SK-N-SH treated with all-trans-retinoic acid at 6 μM for 48 hours (cell line): ENCODE results near the gene PRKCG.

Source experiments
- ATAC-seq: fragments of 200-7000 bp; cut with Tn5 transposase; 3 replicates; pipeline ENCODE4 v1.9.1; 2020; ENCODE audit warnings: mild to moderate bottlenecking, moderate library complexity
- ARNTL ChIP-seq: fragments of 450-650 bp; formaldehyde crosslinking; IDR thresholded peaks from 2 replicates; pipeline ENCODE4 v1.5.0; 2020; ENCODE audit warnings: low read depth, mild to moderate bottlenecking, moderate library complexity, borderline replicate concordance
- BACH2 ChIP-seq: fragments of 250-450 bp; sonication (Bioruptor Pico); IDR thresholded peaks from 2 replicates; pipeline ENCODE4 v1.9.0; 2021; ENCODE audit warnings: mild to moderate bottlenecking, borderline replicate concordance
- CSDC2 ChIP-seq: fragments of 250-450 bp; sonication (Bioruptor Pico); IDR thresholded peaks from 2 replicates; pipeline ENCODE4 v1.5.0; 2020; ENCODE audit warnings: mild to moderate bottlenecking, moderate library complexity
- ISL1 ChIP-seq: fragments of 250-450 bp; sonication (Bioruptor Pico); IDR thresholded peaks from 2 replicates; pipeline ENCODE4 v2.1.2; 2022; ENCODE audit warnings: mild to moderate bottlenecking, moderate library complexity
- OSR1 ChIP-seq: fragments of 250-450 bp; sonication (Bioruptor Pico); IDR thresholded peaks from 2 replicates; pipeline ENCODE4 v1.8.0; 2022; ENCODE audit warnings: moderate library complexity, mild to moderate bottlenecking, inconsistent platforms
- PPARA ChIP-seq: fragments of 250-450 bp; sonication (Bioruptor Pico); IDR thresholded peaks from 2 replicates; pipeline ENCODE4 v1.5.0; 2020; ENCODE audit warnings: mild to moderate bottlenecking, borderline replicate concordance
- RARB ChIP-seq: fragments of 250-450 bp; sonication (Bioruptor Pico); IDR thresholded peaks from 2 replicates; pipeline ENCODE4 v1.8.0; 2021; ENCODE audit warnings: mild to moderate bottlenecking, moderate library complexity
- SNAI2 ChIP-seq: fragments of 250-450 bp; sonication (Bioruptor Pico); IDR thresholded peaks from 2 replicates; pipeline ENCODE4 v1.5.0; 2020; ENCODE audit warnings: mild to moderate bottlenecking, moderate library complexity
- TCF4 ChIP-seq: fragments of 250-450 bp; sonication (Bioruptor Pico); IDR thresholded peaks from 2 replicates; pipeline ENCODE4 v1.8.0; 2021; ENCODE audit warnings: mild to moderate bottlenecking, moderate library complexity, borderline replicate concordance
- TOX ChIP-seq: fragments of 250-450 bp; sonication (Bioruptor Pico); IDR thresholded peaks from 2 replicates; pipeline ENCODE4 v1.8.0; 2021; ENCODE audit warnings: mild to moderate bottlenecking, moderate library complexity, borderline replicate concordance
- ZC3H10 ChIP-seq: fragments of 250-450 bp; sonication (Bioruptor Pico); IDR thresholded peaks from 2 replicates; pipeline ENCODE4 v1.5.1; 2021; ENCODE audit warnings: mild to moderate bottlenecking, moderate library complexity
- ZFP3 ChIP-seq: fragments of 250-450 bp; sonication (Bioruptor Pico); IDR thresholded peaks from 2 replicates; pipeline ENCODE4 v1.5.0; 2020; ENCODE audit warnings: mild to moderate bottlenecking, moderate library complexity
- ZFP30 ChIP-seq: fragments of 450-650 bp; formaldehyde crosslinking; IDR thresholded peaks from 2 replicates; pipeline ENCODE4 v1.5.0; 2022; ENCODE audit warnings: mild to moderate bottlenecking, moderate library complexity
- ZNF565 ChIP-seq: fragments of 450-650 bp; formaldehyde crosslinking; conservative IDR thresholded peaks from 2 replicates; pipeline ENCODE4 v1.5.0; 2020; ENCODE audit warnings: low read depth, mild to moderate bottlenecking, moderate library complexity
- ZNF70 ChIP-seq: fragments of 450-650 bp; formaldehyde crosslinking; IDR thresholded peaks from 2 replicates; pipeline ENCODE4 v1.5.0; 2020; ENCODE audit warnings: mild to moderate bottlenecking, moderate library complexity
- ZNF8 ChIP-seq: fragments of 450-650 bp; formaldehyde crosslinking; IDR thresholded peaks from 2 replicates; pipeline ENCODE4 v1.5.0; 2020; ENCODE audit warnings: mild to moderate bottlenecking, moderate library complexity
- TF ChIP-seq, protein P1 (sequence below): fragments of 250-450 bp; sonication (Bioruptor Pico); IDR thresholded peaks from 2 replicates; pipeline ENCODE4 v1.8.0; 2020; ENCODE audit warnings: mild to moderate bottlenecking, moderate library complexity, borderline replicate concordance
- TF ChIP-seq, protein P2 (sequence below): fragments of 250-450 bp; sonication (Bioruptor Pico); IDR thresholded peaks from 2 replicates; pipeline ENCODE4 v1.5.1; 2020; ENCODE audit warnings: low read depth, mild to moderate bottlenecking, moderate library complexity
- TF ChIP-seq, protein P3 (sequence below): fragments of 250-450 bp; sonication (Bioruptor Pico); IDR thresholded peaks from 2 replicates; pipeline ENCODE4 v1.5.1; 2021; ENCODE audit warnings: mild to moderate bottlenecking, moderate library complexity

PRKCG gene

DNA sequence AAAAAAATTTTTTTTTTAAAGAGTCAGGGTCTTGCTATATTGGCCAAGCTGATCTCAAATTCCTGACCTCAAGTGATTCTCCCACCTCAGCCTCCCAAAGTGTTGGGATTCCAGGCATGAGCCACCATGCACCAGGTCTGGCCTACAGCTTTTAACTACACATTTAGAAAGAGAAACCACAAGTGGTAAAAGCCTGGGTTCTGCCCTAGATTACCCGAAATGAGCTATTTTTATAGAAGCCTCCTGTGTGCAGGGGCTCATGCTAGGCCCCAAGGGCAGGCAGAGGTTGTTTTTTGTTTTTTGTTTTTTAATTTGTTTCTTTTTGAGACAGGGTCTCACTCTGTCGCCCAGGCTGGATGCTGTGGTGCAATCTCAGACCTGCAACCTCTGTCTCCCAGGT, 28.3 kb upstream of the PRKCG start (continued):
- TF ChIP-seq, protein P1, sequence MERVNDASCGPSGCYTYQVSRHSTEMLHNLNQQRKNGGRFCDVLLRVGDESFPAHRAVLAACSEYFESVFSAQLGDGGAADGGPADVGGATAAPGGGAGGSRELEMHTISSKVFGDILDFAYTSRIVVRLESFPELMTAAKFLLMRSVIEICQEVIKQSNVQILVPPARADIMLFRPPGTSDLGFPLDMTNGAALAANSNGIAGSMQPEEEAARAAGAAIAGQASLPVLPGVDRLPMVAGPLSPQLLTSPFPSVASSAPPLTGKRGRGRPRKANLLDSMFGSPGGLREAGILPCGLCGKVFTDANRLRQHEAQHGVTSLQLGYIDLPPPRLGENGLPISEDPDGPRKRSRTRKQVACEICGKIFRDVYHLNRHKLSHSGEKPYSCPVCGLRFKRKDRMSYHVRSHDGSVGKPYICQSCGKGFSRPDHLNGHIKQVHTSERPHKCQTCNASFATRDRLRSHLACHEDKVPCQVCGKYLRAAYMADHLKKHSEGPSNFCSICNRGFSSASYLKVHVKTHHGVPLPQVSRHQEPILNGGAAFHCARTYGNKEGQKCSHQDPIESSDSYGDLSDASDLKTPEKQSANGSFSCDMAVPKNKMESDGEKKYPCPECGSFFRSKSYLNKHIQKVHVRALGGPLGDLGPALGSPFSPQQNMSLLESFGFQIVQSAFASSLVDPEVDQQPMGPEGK (CRISPR knock-in tag): no peak

DNA sequence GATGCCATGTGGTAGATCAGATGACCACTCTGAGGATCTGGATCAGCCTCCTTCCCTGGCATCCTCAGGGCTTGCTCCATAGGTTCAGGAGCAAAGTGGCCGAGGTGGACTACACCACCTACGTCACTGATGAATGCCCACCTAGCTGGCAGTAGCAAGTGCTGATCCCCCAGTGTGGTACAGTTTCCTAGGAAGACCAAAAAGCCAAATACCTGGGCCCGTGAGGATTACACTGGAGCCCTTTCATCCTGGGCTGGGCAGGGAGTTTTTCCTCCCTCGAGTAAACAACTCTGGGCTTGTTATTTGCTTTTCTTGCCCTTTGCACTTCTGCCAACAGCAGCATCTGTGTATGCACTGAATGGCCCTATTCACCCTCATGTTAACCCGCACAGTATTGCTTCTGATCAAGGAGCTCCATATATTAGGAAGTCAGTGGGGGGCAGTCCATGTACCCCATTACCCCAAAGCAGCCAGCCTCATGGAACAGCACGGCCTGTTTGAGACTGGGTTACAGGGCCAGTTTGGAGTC, 17.6 kb upstream of the PRKCG start:
- no peak for TF ChIP-seq ZFP3 (CRISPR knock-in tag)
- TF ChIP-seq CSDC2: no peak
- TF ChIP-seq RARB (CRISPR knock-in tag): no peak
- TF ChIP-seq OSR1 (CRISPR knock-in tag): no peak
- TF ChIP-seq BACH2 (CRISPR knock-in tag): no peak
- TF ChIP-seq PPARA (CRISPR knock-in tag): no peak
- no peak for ATAC-seq

DNA sequence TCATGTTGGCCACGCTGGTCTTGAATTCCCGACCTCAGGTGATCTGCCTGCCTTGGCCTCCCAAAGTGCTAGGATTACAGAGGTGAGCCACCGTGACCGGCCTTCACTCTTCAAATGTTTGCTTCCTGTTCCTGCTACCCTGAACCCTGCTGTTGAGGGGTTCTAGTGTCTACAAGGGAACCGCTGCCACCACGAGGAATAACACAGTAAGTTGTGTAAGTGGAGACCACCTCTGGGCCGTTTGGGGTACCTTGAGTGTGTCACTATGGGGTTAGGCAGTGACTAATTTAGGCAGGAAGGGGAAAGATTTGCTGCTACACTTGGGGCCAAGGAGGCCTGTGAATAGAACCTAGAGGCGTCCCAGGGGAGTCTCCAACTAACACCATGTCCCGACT, 16.5 kb upstream of the PRKCG start:
- TF ChIP-seq ZFP3 (CRISPR knock-in tag) (no peak), TCF4 (no peak)
- ATAC-seq: no peak

DNA sequence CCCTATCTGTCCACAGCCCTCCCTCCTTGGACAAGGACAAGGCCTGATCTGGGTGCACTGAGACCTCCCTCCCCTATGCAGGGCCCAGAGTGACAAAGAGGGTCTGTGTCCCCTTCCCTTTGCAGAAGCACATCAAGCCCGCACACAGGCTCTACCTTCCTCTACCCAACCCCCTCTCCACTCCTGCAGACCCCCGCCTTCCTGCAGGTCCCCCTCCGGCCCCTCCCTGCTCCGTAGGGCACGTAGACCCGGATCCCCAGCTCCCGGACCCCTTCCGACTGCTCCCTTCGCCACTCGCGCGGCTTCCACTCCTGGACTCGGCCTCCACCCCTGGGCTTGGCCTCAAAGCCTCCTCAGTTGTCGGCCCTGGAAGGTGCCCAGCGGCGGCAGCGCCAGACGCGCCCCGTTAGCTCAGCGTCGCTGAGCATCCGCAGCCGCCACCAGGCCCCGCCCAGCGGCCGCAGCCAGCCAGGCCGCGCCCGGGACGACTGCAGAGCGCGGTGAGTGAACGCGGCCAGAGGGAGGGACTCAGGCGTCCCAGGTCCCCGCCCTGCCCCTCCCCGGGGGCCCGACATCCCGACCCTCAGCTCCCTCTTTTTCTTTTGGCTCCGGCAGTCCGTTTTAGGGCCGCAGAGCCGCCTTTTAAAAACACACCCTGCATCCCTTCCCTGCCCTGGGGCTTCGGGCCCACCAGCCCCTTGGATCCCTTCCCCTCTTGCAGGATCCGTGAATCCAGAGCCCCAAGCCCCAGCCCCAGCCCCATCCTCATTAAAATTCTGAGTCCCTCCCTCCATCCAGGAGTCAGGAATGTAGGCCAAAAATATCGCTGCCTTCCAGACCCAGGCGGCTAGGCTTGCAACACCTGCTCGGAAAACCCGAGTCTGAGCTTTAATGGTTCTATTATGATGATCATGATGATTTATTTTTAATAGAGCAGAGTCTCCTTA, 15.8 kb upstream of the PRKCG start:
- TF ChIP-seq ZC3H10 (no peak), ZNF8 (CRISPR knock-in tag) (no peak), RARB (CRISPR knock-in tag) (no peak), ZNF70 (CRISPR knock-in tag) (no peak), SNAI2 (CRISPR knock-in tag) (no peak), CSDC2 (no peak), BACH2 (CRISPR knock-in tag) (no peak), ISL1 (no peak), PPARA (CRISPR knock-in tag) (no peak)
- TF ChIP-seq, protein P2, sequence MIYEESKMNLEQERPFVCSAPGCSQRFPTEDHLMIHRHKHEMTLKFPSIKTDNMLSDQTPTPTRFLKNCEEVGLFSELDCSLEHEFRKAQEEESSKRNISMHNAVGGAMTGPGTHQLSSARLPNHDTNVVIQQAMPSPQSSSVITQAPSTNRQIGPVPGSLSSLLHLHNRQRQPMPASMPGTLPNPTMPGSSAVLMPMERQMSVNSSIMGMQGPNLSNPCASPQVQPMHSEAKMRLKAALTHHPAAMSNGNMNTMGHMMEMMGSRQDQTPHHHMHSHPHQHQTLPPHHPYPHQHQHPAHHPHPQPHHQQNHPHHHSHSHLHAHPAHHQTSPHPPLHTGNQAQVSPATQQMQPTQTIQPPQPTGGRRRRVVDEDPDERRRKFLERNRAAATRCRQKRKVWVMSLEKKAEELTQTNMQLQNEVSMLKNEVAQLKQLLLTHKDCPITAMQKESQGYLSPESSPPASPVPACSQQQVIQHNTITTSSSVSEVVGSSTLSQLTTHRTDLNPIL (CRISPR knock-in tag): no peak
- ATAC-seq: peak; percentile 57

DNA sequence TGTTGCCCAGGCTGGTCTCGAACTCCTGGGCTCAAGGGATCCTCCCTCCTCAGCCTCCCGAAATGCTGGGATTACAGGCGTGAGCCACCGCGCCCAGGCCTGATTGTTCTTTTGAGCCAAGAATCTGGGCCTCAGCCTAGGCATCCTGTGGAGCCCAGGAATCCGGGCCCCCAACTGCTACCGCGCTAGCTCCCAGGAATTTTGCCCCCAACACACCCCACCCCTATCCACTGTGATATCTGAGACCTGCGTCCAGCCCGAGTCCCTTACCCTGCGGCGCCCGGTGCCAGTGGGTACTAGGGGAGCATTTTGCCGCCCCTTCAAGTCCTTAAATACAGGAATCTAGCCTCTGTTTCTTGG, 15.2 kb upstream of the PRKCG start:
- TF ChIP-seq ZFP30 (no peak), CSDC2 (no peak), RARB (CRISPR knock-in tag) (no peak), TOX (no peak)
- ATAC-seq: no peak

DNA sequence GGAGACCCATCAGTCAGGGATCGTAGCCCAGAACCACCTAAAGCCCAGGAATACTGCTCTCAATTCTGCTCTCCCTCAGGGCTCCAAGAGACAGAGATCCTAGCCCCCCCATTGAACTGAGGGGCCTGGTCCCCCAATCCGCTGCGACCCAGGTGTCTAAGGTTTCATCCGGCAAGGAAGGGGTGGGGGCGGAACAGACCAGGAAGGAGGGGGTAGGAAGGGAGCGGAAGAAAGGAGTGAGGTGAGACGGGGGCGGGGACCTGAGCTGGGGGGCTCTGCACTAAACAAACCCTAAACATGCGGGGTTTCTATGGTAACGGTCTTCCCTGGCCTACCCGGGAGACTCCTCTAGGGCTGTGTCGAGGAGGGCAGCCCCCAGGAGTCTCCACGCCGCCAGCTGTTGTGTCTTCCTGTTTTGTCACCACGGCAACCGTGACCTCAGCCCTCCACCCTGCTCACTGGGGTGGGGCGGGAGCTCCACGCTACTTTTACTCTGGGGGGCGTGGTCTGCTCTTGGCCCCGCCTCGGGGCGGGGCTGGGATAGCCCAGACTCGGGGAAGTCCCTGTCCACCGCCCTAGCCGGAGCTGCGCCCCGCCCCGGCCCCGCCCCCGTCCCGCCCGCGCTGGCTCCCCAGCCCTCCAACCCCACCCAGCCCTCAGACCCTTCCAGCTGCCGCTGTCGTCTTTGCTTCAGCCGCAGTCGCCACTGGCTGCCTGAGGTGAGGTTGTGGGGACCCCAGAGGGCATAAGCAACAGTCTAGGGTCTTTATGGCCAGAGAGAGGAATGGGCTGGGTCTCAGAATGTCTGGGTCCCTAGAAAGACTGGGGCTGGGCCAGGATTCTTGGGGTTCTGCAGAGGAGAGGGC, 14.5 kb upstream of the PRKCG start, which contains the start of gene MYADM:
Gene MYADM (plus strand): TSS at position 659 of the 866 bp plus-strand sequence. CDS start 5,647 bp downstream, outside the sequence.
- peak; percentile 62 for ATAC-seq
- TF ChIP-seq, protein P1 (CRISPR knock-in tag): peak; percentile 96; the same call in 1 of the 2 replicates
- TF ChIP-seq ARNTL (CRISPR knock-in tag): no peak
- TF ChIP-seq ZNF565 (CRISPR knock-in tag): no peak
- TF ChIP-seq, protein P3, sequence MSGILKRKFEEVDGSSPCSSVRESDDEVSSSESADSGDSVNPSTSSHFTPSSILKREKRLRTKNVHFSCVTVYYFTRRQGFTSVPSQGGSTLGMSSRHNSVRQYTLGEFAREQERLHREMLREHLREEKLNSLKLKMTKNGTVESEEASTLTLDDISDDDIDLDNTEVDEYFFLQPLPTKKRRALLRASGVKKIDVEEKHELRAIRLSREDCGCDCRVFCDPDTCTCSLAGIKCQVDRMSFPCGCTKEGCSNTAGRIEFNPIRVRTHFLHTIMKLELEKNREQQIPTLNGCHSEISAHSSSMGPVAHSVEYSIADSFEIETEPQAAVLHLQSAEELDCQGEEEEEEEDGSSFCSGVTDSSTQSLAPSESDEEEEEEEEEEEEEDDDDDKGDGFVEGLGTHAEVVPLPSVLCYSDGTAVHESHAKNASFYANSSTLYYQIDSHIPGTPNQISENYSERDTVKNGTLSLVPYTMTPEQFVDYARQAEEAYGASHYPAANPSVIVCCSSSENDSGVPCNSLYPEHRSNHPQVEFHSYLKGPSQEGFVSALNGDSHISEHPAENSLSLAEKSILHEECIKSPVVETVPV (CRISPR knock-in tag): no peak
- no peak for TF ChIP-seq ZFP3 (CRISPR knock-in tag)
- TF ChIP-seq SNAI2 (CRISPR knock-in tag): no peak
